Measurements from ENCODE around the gene ADGRL2. TPM values are rescaled to one million over a fixed set of nuclear protein-coding genes. Genes with fewer than 3 reads are reported as not detected.

Gene ADGRL2
- total RNA-seq = 49.3 and 104 TPM in 2 replicates

GRCh38 chr1:81800695-81801650, at the start of gene ADGRL2:
Gene ADGRL2, plus strand, starts transcription at chr1:81800934. Its CDS starts 36,051 bp downstream, at chr1:81836985.

All from cardiac atrium fibroblast (primary cell).